ENCODE results near the gene YWHAG. TPM values are rescaled to one million over a fixed set of nuclear protein-coding genes. Genes with fewer than 3 reads are reported as not detected.
"Not testable (repeated sequence)": the region's sequence is repeated elsewhere in the genome, so short reads cannot be mapped to it uniquely, and the experiment has no call there.

YWHAG gene
- 129 TPM for polyA plus RNA-seq (2013, experiment 1 of 2)
- 124 TPM for polyA plus RNA-seq (2013, experiment 2 of 2)

GRCh38 chr7:76358481-76359110 is at the start of gene YWHAG:
YWHAG (minus strand) TSS chr7:76358991; CDS start chr7:76358808, 183 bp downstream.
- 0 to 1% methylated on average over 42 to 54 of the region's 80 CpGs for WGBS, 2 experiments (ENCODE audit: insufficient coverage in 2 of 2)
- Histone ChIP-seq H3K27ac (ENCODE audit: low read depth, low read length, severe bottlenecking) (peak within 1 kb of the TSS; percentile 98), H3K4me3 (ENCODE audit: extremely low read depth, insufficient read depth, low read length, poor library complexity, severe bottlenecking) (peak within 1 kb of the TSS; percentile 98), H3K9me3 (ENCODE audit: control insufficient read depth, low read length) (peaks cover 15% of the 10 kb centered on the region), H3K36me3 (ENCODE audit: control insufficient read depth, insufficient read depth, low read length) (peaks cover 38% of the 10 kb centered on the region), H3K4me1 (ENCODE audit: control insufficient read depth, insufficient read depth, low read length, poor library complexity, severe bottlenecking) (peaks cover 2% of the 10 kb centered on the region)

GRCh38 chr7:76408121-76408560 is 49.4 kb upstream of the YWHAG start:
- Histone ChIP-seq H3K9me3 (ENCODE audit: control insufficient read depth, low read length) (no peaks in the 10 kb centered on the region), H3K4me1 (ENCODE audit: control insufficient read depth, insufficient read depth, low read length, poor library complexity, severe bottlenecking) (no peaks in the 10 kb centered on the region), H3K36me3 (ENCODE audit: control insufficient read depth, insufficient read depth, low read length) (no peaks in the 10 kb centered on the region), H3K4me3 (ENCODE audit: extremely low read depth, insufficient read depth, low read length, poor library complexity, severe bottlenecking) (no peak overlapping the region), H3K27ac (ENCODE audit: low read depth, low read length, severe bottlenecking) (no peak overlapping the region)

GRCh38 chr7:76407718-76408117 is 48.9 kb upstream of the YWHAG start:
- no peaks in the 10 kb centered on the region for H3K9me3 ChIP-seq (ENCODE audit: control insufficient read depth, low read length)
- no peak overlapping the region for H3K4me3 ChIP-seq (ENCODE audit: extremely low read depth, insufficient read depth, low read length, poor library complexity, severe bottlenecking)
- no peaks in the 10 kb centered on the region for H3K4me1 ChIP-seq (ENCODE audit: control insufficient read depth, insufficient read depth, low read length, poor library complexity, severe bottlenecking)
- no peaks in the 10 kb centered on the region for H3K36me3 ChIP-seq (ENCODE audit: control insufficient read depth, insufficient read depth, low read length)
- H3K27ac ChIP-seq (ENCODE audit: low read depth, low read length, severe bottlenecking) = no peak overlapping the region
- WGBS, 2 experiments (ENCODE audit: insufficient coverage in 2 of 2) = 81 to 100% methylated on average over 2 to 3 of the region's 4 CpGs

GRCh38 chr7:76405738-76406137 is 46.9 kb upstream of the YWHAG start:
- no peaks in the 10 kb centered on the region for H3K4me1 ChIP-seq (ENCODE audit: control insufficient read depth, insufficient read depth, low read length, poor library complexity, severe bottlenecking)
- no peak overlapping the region for H3K4me3 ChIP-seq (ENCODE audit: extremely low read depth, insufficient read depth, low read length, poor library complexity, severe bottlenecking)
- H3K36me3 ChIP-seq (ENCODE audit: control insufficient read depth, insufficient read depth, low read length) = no peaks in the 10 kb centered on the region
- 91 to 95% methylated on average over 7 to 8 of the region's 9 CpGs for WGBS, 2 experiments (ENCODE audit: insufficient coverage in 2 of 2)
- no peak overlapping the region for H3K27ac ChIP-seq (ENCODE audit: low read depth, low read length, severe bottlenecking)
- no peaks in the 10 kb centered on the region for H3K9me3 ChIP-seq (ENCODE audit: control insufficient read depth, low read length)

GRCh38 chr7:76403780-76404494 is 45.1 kb upstream of the YWHAG start:
- no peak overlapping the region for H3K27ac ChIP-seq (ENCODE audit: low read depth, low read length, severe bottlenecking)
- H3K9me3 ChIP-seq (ENCODE audit: control insufficient read depth, low read length) = no peaks in the 10 kb centered on the region
- 95 to 96% methylated on average over 7 to 8 of the region's 10 CpGs for WGBS, 2 experiments (ENCODE audit: insufficient coverage in 2 of 2)
- no peaks in the 10 kb centered on the region for H3K4me1 ChIP-seq (ENCODE audit: control insufficient read depth, insufficient read depth, low read length, poor library complexity, severe bottlenecking)
- H3K36me3 ChIP-seq (ENCODE audit: control insufficient read depth, insufficient read depth, low read length) = no peaks in the 10 kb centered on the region
- no peak overlapping the region for H3K4me3 ChIP-seq (ENCODE audit: extremely low read depth, insufficient read depth, low read length, poor library complexity, severe bottlenecking)

- not testable (repeated sequence) for H3K27ac ChIP-seq (ENCODE audit: low read depth, low read length, severe bottlenecking); H3K36me3 ChIP-seq (ENCODE audit: control insufficient read depth, insufficient read depth, low read length); H3K9me3 ChIP-seq (ENCODE audit: control insufficient read depth, low read length); H3K4me3 ChIP-seq (ENCODE audit: extremely low read depth, insufficient read depth, low read length, poor library complexity, severe bottlenecking); H3K4me1 ChIP-seq (ENCODE audit: control insufficient read depth, insufficient read depth, low read length, poor library complexity, severe bottlenecking)
- WGBS, 2 experiments (ENCODE audit: insufficient coverage in 2 of 2) = 94 to 100% methylated on average over 4 of the region's 8 CpGs
Measured at GRCh38 chr7:76403097-76403496, 44.3 kb upstream of the YWHAG start.

GRCh38 chr7:76400248-76400647 is 41.5 kb upstream of the YWHAG start:
- Histone ChIP-seq H3K36me3 (ENCODE audit: control insufficient read depth, insufficient read depth, low read length) (no peaks in the 10 kb centered on the region), H3K4me1 (ENCODE audit: control insufficient read depth, insufficient read depth, low read length, poor library complexity, severe bottlenecking) (no peaks in the 10 kb centered on the region), H3K27ac (ENCODE audit: low read depth, low read length, severe bottlenecking) (no peak overlapping the region), H3K4me3 (ENCODE audit: extremely low read depth, insufficient read depth, low read length, poor library complexity, severe bottlenecking) (no peak overlapping the region), H3K9me3 (ENCODE audit: control insufficient read depth, low read length) (no peaks in the 10 kb centered on the region)
- 94 to 96% methylated on average over 18 to 23 of the region's 23 CpGs for WGBS, 2 experiments (ENCODE audit: insufficient coverage in 2 of 2)

GRCh38 chr7:76397409-76398183 is 38.8 kb upstream of the YWHAG start:
- Histone ChIP-seq H3K27ac (ENCODE audit: low read depth, low read length, severe bottlenecking) (no peak overlapping the region), H3K36me3 (ENCODE audit: control insufficient read depth, insufficient read depth, low read length) (no peaks in the 10 kb centered on the region), H3K4me1 (ENCODE audit: control insufficient read depth, insufficient read depth, low read length, poor library complexity, severe bottlenecking) (peaks cover 1% of the 10 kb centered on the region), H3K9me3 (ENCODE audit: control insufficient read depth, low read length) (no peaks in the 10 kb centered on the region), H3K4me3 (ENCODE audit: extremely low read depth, insufficient read depth, low read length, poor library complexity, severe bottlenecking) (no peak overlapping the region)
- WGBS, 2 experiments (ENCODE audit: insufficient coverage in 2 of 2) = 89 to 90% methylated on average over 39 to 41 of the region's 45 CpGs

- Histone ChIP-seq H3K4me3 (ENCODE audit: extremely low read depth, insufficient read depth, low read length, poor library complexity, severe bottlenecking) (no peak overlapping the region), H3K4me1 (ENCODE audit: control insufficient read depth, insufficient read depth, low read length, poor library complexity, severe bottlenecking) (peaks cover 3% of the 10 kb centered on the region), H3K36me3 (ENCODE audit: control insufficient read depth, insufficient read depth, low read length) (no peaks in the 10 kb centered on the region), H3K27ac (ENCODE audit: low read depth, low read length, severe bottlenecking) (no peak overlapping the region), H3K9me3 (ENCODE audit: control insufficient read depth, low read length) (no peaks in the 10 kb centered on the region)
- 85 to 92% methylated on average over 7 to 8 of the region's 8 CpGs for WGBS, 2 experiments (ENCODE audit: insufficient coverage in 2 of 2)
Measured at GRCh38 chr7:76396864-76397263, 38.1 kb upstream of the YWHAG start.

GRCh38 chr7:76395965-76396726 is 37.4 kb upstream of the YWHAG start:
- Histone ChIP-seq H3K4me1 (ENCODE audit: control insufficient read depth, insufficient read depth, low read length, poor library complexity, severe bottlenecking) (peaks cover 3% of the 10 kb centered on the region), H3K4me3 (ENCODE audit: extremely low read depth, insufficient read depth, low read length, poor library complexity, severe bottlenecking) (no peak overlapping the region), H3K9me3 (ENCODE audit: control insufficient read depth, low read length) (no peaks in the 10 kb centered on the region), H3K27ac (ENCODE audit: low read depth, low read length, severe bottlenecking) (no peak overlapping the region), H3K36me3 (ENCODE audit: control insufficient read depth, insufficient read depth, low read length) (no peaks in the 10 kb centered on the region)
- 49 to 68% methylated on average over 9 to 10 of the region's 13 CpGs for WGBS, 2 experiments (ENCODE audit: insufficient coverage in 2 of 2)

Data from mesodermal cell (in vitro differentiated cells).